Liver (tissue), 9 donors: ENCODE data around the gene STAP2. TPM values are rescaled to one million over a fixed set of nuclear protein-coding genes. Genes with fewer than 3 reads are reported as not detected.

Source experiments
- DNase-seq: peaks from one replicate; pipeline ENCODE4 v3.0.0-alpha.2; 2017; ENCODE audit warnings: low spot score
- H3K27ac ChIP-seq, 2 donors: one replicate each; pipeline ENCODE4 v1.7.0; 2013; ENCODE audit warnings: inconsistent platforms in 2 of 2, low read length in 2 of 2, control low read depth in 1 of 2, low read depth in 1 of 2, mild to moderate bottlenecking in 1 of 2
- H3K27me3 ChIP-seq, 4 donors: one replicate each; pipeline versions ENCODE4 v1.6.1 to v1.7.0; 2013; ENCODE audit warnings: low read length in 3 of 4, inconsistent platforms in 1 of 4, mild to moderate bottlenecking in 1 of 4, moderate library complexity in 1 of 4; ENCODE audit not compliant: control insufficient read depth in 4 of 4, insufficient read depth in 4 of 4
- H3K36me3 ChIP-seq, 4 donors: one replicate each; pipeline versions ENCODE4 v1.6.1 to v1.7.0; 2013; ENCODE audit warnings: low read length in 3 of 4, mild to moderate bottlenecking in 3 of 4, low read depth in 1 of 4, moderate library complexity in 1 of 4; ENCODE audit not compliant: control insufficient read depth in 4 of 4, insufficient read depth in 3 of 4
- H3K4me1 ChIP-seq, 4 donors: one replicate each; pipeline versions ENCODE4 v1.6.1 to v1.7.0; 2013; ENCODE audit warnings: low read length in 3 of 4, mild to moderate bottlenecking in 3 of 4, moderate library complexity in 1 of 4; ENCODE audit not compliant: control insufficient read depth in 4 of 4, insufficient read depth in 4 of 4
- H3K4me3 ChIP-seq, 3 donors: one replicate each; pipeline versions ENCODE4 v1.6.1 to v1.7.0; 2013; ENCODE audit warnings: low read length in 3 of 3, control low read depth in 1 of 3, low read depth in 1 of 3, mild to moderate bottlenecking in 1 of 3
- H3K9ac ChIP-seq, 2 donors: one replicate each; pipeline ENCODE4 v1.7.0; 2013; ENCODE audit warnings: low read length in 2 of 2, mild to moderate bottlenecking in 2 of 2, moderate library complexity in 2 of 2, control low read depth in 1 of 2, low read depth in 1 of 2
- H3K9me3 ChIP-seq, 4 donors: one replicate each; pipeline versions ENCODE4 v1.6.1 to v1.7.0; 2013; ENCODE audit warnings: low read length in 3 of 4; ENCODE audit not compliant: control insufficient read depth in 4 of 4
- EGR1 ChIP-seq, 2 donors: IDR thresholded peaks; 2 replicates each; pipeline ENCODE4 v1.6.1; 2016 to 2018; ENCODE audit warnings: antibody characterized with exemption in 2 of 2, low read depth in 2 of 2
- FOXA1 ChIP-seq: IDR thresholded peaks from 2 replicates; pipeline ENCODE4 v1.6.1; 2016; ENCODE audit warnings: antibody characterized with exemption
- FOXA2 ChIP-seq: IDR thresholded peaks from 2 replicates; pipeline ENCODE4 v1.6.1; 2016; ENCODE audit warnings: antibody characterized with exemption
- GABPA ChIP-seq, 2 donors: IDR thresholded peaks in 1 of 2; conservative IDR thresholded peaks in 1 of 2; 2 replicates each; pipeline ENCODE4 v1.6.1; 2016; ENCODE audit warnings: antibody characterized with exemption in 2 of 2, mild to moderate bottlenecking in 1 of 2, moderate library complexity in 1 of 2
- HNF4A ChIP-seq, 2 donors: conservative IDR thresholded peaks; 2 replicates each; pipeline ENCODE4 v1.6.1; 2016; ENCODE audit warnings: antibody characterized with exemption in 2 of 2, mild to moderate bottlenecking in 2 of 2
- HNF4G ChIP-seq: IDR thresholded peaks from 2 replicates; pipeline ENCODE4 v1.6.1; 2016; ENCODE audit warnings: antibody characterized with exemption
- JUND ChIP-seq, 2 donors: IDR thresholded peaks; 2 replicates each; pipeline ENCODE4 v1.6.1; 2016; ENCODE audit warnings: antibody characterized with exemption in 2 of 2
- NR2F2 ChIP-seq: IDR thresholded peaks from 2 replicates; pipeline ENCODE4 v1.6.1; 2016; ENCODE audit warnings: antibody characterized with exemption
- RAD21 ChIP-seq, 2 donors: IDR thresholded peaks; 2 replicates each; pipeline ENCODE4 v1.6.1; 2016; ENCODE audit warnings: antibody characterized with exemption in 2 of 2, mild to moderate bottlenecking in 2 of 2
- RXRA ChIP-seq, 2 donors: IDR thresholded peaks; 2 replicates each; pipeline ENCODE4 v1.6.1; 2017 to 2018; ENCODE audit warnings: antibody characterized with exemption in 2 of 2, mild to moderate bottlenecking in 1 of 2
- SP1 ChIP-seq: IDR thresholded peaks from 2 replicates; pipeline ENCODE4 v1.6.1; 2018; ENCODE audit warnings: antibody characterized with exemption, mild to moderate bottlenecking
- TAF1 ChIP-seq: conservative IDR thresholded peaks from 2 replicates; pipeline ENCODE4 v1.6.1; 2016; ENCODE audit warnings: antibody characterized with exemption, mild to moderate bottlenecking
- YY1 ChIP-seq: IDR thresholded peaks from 2 replicates; pipeline ENCODE4 v1.6.1; 2016; ENCODE audit warnings: antibody characterized with exemption, mild to moderate bottlenecking
- ZBTB33 ChIP-seq: IDR thresholded peaks from 2 replicates; pipeline ENCODE4 v1.6.1; 2016; ENCODE audit warnings: antibody characterized with exemption
- WGBS: extraction: QIAGEN DNeasy Blood & Tissue Kit; methylation state at CpG from one replicate; pipeline ENCODE4 v1.1.7; 2013; 5-methylcytosine and 5-hydroxymethylcytosine counted together
- polyA plus RNA-seq, 2 donors: library from polyadenylated mRNA; stranded (reverse) in 1 of 2; unstranded in 1 of 2; fragments of 200-250 nt in 1 of 2; fragments of >200 nt in 1 of 2; fragmentation: Nextera tagmentation in 1 of 2; extraction: Ambion mirVana in 1 of 2; gene quantifications; one replicate each; pipeline versions ENCODE4 v1.2.1 to v1.2.3, GENCODE V29; 2013 to 2015
- total RNA-seq, 2 donors: library from RNA; depleted of rRNA; stranded (reverse); fragments of >200 nt; gene quantifications; one replicate each; pipeline ENCODE4 v1.2.3, GENCODE V29; 2014
- TF ChIP-seq, protein P1 (sequence below): fragments of 150-350 bp; IDR thresholded peaks from 2 replicates; pipeline ENCODE4 v1.5.1; 2017; ENCODE audit warnings: improper control_type of control experiment, low read depth, low read length; ENCODE audit not compliant: missing input control
- TF ChIP-seq, protein P2 (sequence below): IDR thresholded peaks from 2 replicates; pipeline ENCODE4 v1.6.1; 2016; ENCODE audit warnings: antibody characterized with exemption
- TF ChIP-seq, protein P3 (sequence below): IDR thresholded peaks from 2 replicates; pipeline ENCODE4 v1.6.1; 2016; ENCODE audit warnings: antibody characterized with exemption
- TF ChIP-seq, protein P4 (sequence below): IDR thresholded peaks from 2 replicates; pipeline ENCODE4 v1.6.1; 2016; ENCODE audit warnings: antibody characterized with exemption, mild to moderate bottlenecking
- donor health status: healthy.
- donor health status: healthy.
- donor health status: healthy.
- donor health status: healthy.
- donor health status: healthy.

STAP2 gene
- total and polyA plus RNA-seq, 4 donors = 8.6 to 26.4 (median 24.0) TPM

GRCh38 chr19:4352701-4353121 is 14.1 kb upstream of the STAP2 start:
- 41% methylated on average over 9 of the region's 9 CpGs for WGBS
- Histone ChIP-seq H3K27ac (no peak overlapping the region), H3K36me3 (peaks cover 0 to 3% (median 1%) of the 10 kb centered on the region in 4 donors), H3K9ac (no peak overlapping the region), H3K4me3 (no peak overlapping the region), H3K9me3 (no peaks in the 10 kb centered on the region), H3K4me1 (peaks cover 0 to 3% (median 0%) of the 10 kb centered on the region in 4 donors), H3K27me3 (no peaks in the 10 kb centered on the region)
- TF ChIP-seq, protein P1, sequence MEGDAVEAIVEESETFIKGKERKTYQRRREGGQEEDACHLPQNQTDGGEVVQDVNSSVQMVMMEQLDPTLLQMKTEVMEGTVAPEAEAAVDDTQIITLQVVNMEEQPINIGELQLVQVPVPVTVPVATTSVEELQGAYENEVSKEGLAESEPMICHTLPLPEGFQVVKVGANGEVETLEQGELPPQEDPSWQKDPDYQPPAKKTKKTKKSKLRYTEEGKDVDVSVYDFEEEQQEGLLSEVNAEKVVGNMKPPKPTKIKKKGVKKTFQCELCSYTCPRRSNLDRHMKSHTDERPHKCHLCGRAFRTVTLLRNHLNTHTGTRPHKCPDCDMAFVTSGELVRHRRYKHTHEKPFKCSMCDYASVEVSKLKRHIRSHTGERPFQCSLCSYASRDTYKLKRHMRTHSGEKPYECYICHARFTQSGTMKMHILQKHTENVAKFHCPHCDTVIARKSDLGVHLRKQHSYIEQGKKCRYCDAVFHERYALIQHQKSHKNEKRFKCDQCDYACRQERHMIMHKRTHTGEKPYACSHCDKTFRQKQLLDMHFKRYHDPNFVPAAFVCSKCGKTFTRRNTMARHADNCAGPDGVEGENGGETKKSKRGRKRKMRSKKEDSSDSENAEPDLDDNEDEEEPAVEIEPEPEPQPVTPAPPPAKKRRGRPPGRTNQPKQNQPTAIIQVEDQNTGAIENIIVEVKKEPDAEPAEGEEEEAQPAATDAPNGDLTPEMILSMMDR = peak; percentile 73
- TF ChIP-seq EGR1 (IDR thresholded peaks at IDR 0.05; ENCODE audit: low read depth in 2 of 2) (no peak), RXRA (IDR thresholded peaks at IDR 0.05) (no peak), YY1 (no peak), SP1 (no peak), RAD21 (IDR thresholded peaks at IDR 0.05) (peak; percentile 73 to 82)
- TF ChIP-seq, protein P2, sequence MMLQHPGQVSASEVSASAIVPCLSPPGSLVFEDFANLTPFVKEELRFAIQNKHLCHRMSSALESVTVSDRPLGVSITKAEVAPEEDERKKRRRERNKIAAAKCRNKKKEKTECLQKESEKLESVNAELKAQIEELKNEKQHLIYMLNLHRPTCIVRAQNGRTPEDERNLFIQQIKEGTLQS = no peak
- TF ChIP-seq, protein P3, sequence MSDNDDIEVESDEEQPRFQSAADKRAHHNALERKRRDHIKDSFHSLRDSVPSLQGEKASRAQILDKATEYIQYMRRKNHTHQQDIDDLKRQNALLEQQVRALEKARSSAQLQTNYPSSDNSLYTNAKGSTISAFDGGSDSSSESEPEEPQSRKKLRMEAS = no peak
- DNase-seq = peak; percentile 60

DNA sequence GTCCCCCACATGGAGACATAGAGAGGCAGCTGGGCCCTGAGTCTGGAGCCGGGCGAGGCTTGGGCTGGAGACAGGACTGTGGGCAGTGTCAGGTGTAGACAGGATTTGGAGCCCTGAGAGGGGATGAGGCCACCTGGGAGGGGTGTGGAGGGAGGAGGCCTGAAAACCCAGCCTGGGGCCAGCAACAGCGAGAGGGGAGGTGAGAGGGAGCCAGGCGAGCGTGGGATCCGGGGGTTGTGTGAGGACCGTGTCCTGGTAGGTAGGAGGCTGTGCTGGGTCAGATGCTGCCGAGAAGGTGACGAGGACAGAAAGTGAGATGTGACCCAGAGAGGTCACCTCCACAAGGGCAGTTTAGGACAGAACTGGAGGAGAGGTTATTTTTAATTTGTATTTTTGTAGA is 12.1 kb upstream of the STAP2 start:
- Histone ChIP-seq H3K27me3 (no peaks in the 10 kb centered on the region), H3K9me3 (no peaks in the 10 kb centered on the region), H3K4me1 (peaks cover 0 to 9% (median 5%) of the 10 kb centered on the region in 4 donors), H3K36me3 (peaks cover 0 to 2% (median under 1%) of the 10 kb centered on the region in 4 donors), H3K27ac (no peak overlapping the region), H3K4me3 (no peak overlapping the region), H3K9ac (no peak overlapping the region)
- no peak for TF ChIP-seq YY1
- TF ChIP-seq GABPA (IDR thresholded peaks at IDR 0.05 in 1 of 2, conservative IDR thresholded peaks at IDR 0.05 in 1 of 2) = no peak
- no peak for DNase-seq
- WGBS = 97% methylated on average over 9 of the region's 9 CpGs

DNA sequence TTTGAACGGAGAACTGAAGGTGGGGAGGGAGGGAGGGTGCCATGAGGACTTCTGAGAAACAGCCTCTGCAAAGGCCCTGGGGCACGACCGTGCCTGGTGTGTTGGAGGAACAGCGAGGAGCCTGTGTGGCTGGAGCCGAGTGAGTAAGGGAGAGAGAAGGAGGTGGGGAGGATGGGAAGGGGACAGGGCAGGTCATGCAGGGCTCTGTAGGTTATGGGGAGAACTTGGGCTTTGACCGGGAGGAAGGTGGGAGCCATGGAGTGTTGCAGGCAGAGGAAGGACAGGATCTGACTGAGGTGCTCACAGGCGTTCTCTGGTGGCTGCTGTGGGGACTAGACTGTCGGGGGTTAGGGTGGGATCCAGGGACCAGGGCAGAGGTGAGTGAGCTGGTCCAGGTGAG is 11.5 kb upstream of the STAP2 start:
- H3K9ac ChIP-seq = no peak overlapping the region
- H3K4me1 ChIP-seq = peaks cover 3 to 15% (median 10%) of the 10 kb centered on the region in 4 donors
- 96% methylated on average over 8 of the region's 8 CpGs for WGBS
- no peaks in the 10 kb centered on the region for H3K9me3 ChIP-seq
- DNase-seq = no peak
- TF ChIP-seq, protein P3 = no peak
- no peak for TF ChIP-seq JUND (IDR thresholded peaks at IDR 0.05)
- no peak for TF ChIP-seq TAF1
- no peak for TF ChIP-seq FOXA1
- TF ChIP-seq HNF4A (conservative IDR thresholded peaks at IDR 0.05) = no peak
- TF ChIP-seq RXRA (IDR thresholded peaks at IDR 0.05) = no peak
- TF ChIP-seq, protein P4, sequence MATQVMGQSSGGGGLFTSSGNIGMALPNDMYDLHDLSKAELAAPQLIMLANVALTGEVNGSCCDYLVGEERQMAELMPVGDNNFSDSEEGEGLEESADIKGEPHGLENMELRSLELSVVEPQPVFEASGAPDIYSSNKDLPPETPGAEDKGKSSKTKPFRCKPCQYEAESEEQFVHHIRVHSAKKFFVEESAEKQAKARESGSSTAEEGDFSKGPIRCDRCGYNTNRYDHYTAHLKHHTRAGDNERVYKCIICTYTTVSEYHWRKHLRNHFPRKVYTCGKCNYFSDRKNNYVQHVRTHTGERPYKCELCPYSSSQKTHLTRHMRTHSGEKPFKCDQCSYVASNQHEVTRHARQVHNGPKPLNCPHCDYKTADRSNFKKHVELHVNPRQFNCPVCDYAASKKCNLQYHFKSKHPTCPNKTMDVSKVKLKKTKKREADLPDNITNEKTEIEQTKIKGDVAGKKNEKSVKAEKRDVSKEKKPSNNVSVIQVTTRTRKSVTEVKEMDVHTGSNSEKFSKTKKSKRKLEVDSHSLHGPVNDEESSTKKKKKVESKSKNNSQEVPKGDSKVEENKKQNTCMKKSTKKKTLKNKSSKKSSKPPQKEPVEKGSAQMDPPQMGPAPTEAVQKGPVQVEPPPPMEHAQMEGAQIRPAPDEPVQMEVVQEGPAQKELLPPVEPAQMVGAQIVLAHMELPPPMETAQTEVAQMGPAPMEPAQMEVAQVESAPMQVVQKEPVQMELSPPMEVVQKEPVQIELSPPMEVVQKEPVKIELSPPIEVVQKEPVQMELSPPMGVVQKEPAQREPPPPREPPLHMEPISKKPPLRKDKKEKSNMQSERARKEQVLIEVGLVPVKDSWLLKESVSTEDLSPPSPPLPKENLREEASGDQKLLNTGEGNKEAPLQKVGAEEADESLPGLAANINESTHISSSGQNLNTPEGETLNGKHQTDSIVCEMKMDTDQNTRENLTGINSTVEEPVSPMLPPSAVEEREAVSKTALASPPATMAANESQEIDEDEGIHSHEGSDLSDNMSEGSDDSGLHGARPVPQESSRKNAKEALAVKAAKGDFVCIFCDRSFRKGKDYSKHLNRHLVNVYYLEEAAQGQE = no peak
- no peak for TF ChIP-seq YY1
- no peak for TF ChIP-seq SP1
- no peak for TF ChIP-seq NR2F2
- TF ChIP-seq ZBTB33 = no peak
- no peak for TF ChIP-seq FOXA2
- TF ChIP-seq RAD21 (IDR thresholded peaks at IDR 0.05) = no peak
- no peak for TF ChIP-seq GABPA (IDR thresholded peaks at IDR 0.05 in 1 of 2, conservative IDR thresholded peaks at IDR 0.05 in 1 of 2)
- TF ChIP-seq EGR1 (IDR thresholded peaks at IDR 0.05; ENCODE audit: low read depth in 2 of 2) = no peak
- no peak for TF ChIP-seq HNF4G
- no peak overlapping the region for H3K4me3 ChIP-seq
- H3K27me3 ChIP-seq = no peaks in the 10 kb centered on the region
- H3K36me3 ChIP-seq = peaks cover 0 to 2% (median 0%) of the 10 kb centered on the region in 4 donors
- H3K27ac ChIP-seq = no peak overlapping the region
